Measurements from ENCODE around the gene FMN1.

The FMN1 gene

GRCh38 chr15:32898414-32898813 lies 296.1 kb downstream of the FMN1 start:
- Mint-ChIP-seq H3K4me3 (no peak overlapping the region), H3K36me3 (ENCODE audit: low read depth) (peaks cover 29% of the 10 kb centered on the region), H3K27ac (no peak overlapping the region), H3K4me1 (peaks cover 46% of the 10 kb centered on the region), H3K27me3 (ENCODE audit: low read depth, poor library complexity) (no peaks in the 10 kb centered on the region), H3K9me3 (peaks cover 4% of the 10 kb centered on the region)
- DNase-seq: no peak
- TF ChIP-seq CTCF (IDR thresholded peaks at IDR 0.05): no peak

GRCh38 chr15:32893421-32893820 lies 301.1 kb downstream of the FMN1 start:
- Mint-ChIP-seq H3K27me3 (ENCODE audit: low read depth, poor library complexity) (no peaks in the 10 kb centered on the region), H3K9me3 (peaks cover 43% of the 10 kb centered on the region)

GRCh38 chr15:32889214-32889613 lies 305.3 kb downstream of the FMN1 start:
- H3K36me3 Mint-ChIP-seq (ENCODE audit: low read depth): peaks cover 59% of the 10 kb centered on the region
- TF ChIP-seq CTCF (IDR thresholded peaks at IDR 0.05): no peak
- H3K27ac Mint-ChIP-seq: no peak overlapping the region
- H3K27me3 Mint-ChIP-seq (ENCODE audit: low read depth, poor library complexity): peaks cover 4% of the 10 kb centered on the region
- DNase-seq: no peak
- peaks cover 65% of the 10 kb centered on the region for H3K4me1 Mint-ChIP-seq
- no peak overlapping the region for H3K4me3 Mint-ChIP-seq
- H3K9me3 Mint-ChIP-seq: peaks cover 45% of the 10 kb centered on the region

More at GRCh38 chr15:32893421-32893820, 301.1 kb downstream of the FMN1 start:
- no peak for TF ChIP-seq CTCF (IDR thresholded peaks at IDR 0.05)
- DNase-seq: no peak
- no peak overlapping the region for H3K4me3 Mint-ChIP-seq
- H3K36me3 Mint-ChIP-seq (ENCODE audit: low read depth): peaks cover 67% of the 10 kb centered on the region
- H3K27ac Mint-ChIP-seq: no peak overlapping the region
- peaks cover 44% of the 10 kb centered on the region for H3K4me1 Mint-ChIP-seq

- Mint-ChIP-seq H3K27me3 (ENCODE audit: low read depth, poor library complexity) (peaks cover 4% of the 10 kb centered on the region), H3K9me3 (peaks cover 42% of the 10 kb centered on the region), H3K4me1 (peaks cover 61% of the 10 kb centered on the region), H3K36me3 (ENCODE audit: low read depth) (peaks cover 53% of the 10 kb centered on the region), H3K27ac (no peak overlapping the region), H3K4me3 (no peak overlapping the region)
- no peak for TF ChIP-seq CTCF (IDR thresholded peaks at IDR 0.05)
- DNase-seq: no peak
Measured at GRCh38 chr15:32888221-32888761, 306.2 kb downstream of the FMN1 start.

GRCh38 chr15:32887090-32887489 lies 307.4 kb downstream of the FMN1 start:
- no peak for TF ChIP-seq CTCF (IDR thresholded peaks at IDR 0.05)
- H3K27ac Mint-ChIP-seq: peak overlapping the region; percentile 96
- H3K4me1 Mint-ChIP-seq: peaks cover 68% of the 10 kb centered on the region
- H3K36me3 Mint-ChIP-seq (ENCODE audit: low read depth): peaks cover 45% of the 10 kb centered on the region
- peak overlapping the region; percentile 21 for H3K4me3 Mint-ChIP-seq
- no peak for DNase-seq
- H3K9me3 Mint-ChIP-seq: peaks cover 30% of the 10 kb centered on the region
- peaks cover 4% of the 10 kb centered on the region for H3K27me3 Mint-ChIP-seq (ENCODE audit: low read depth, poor library complexity)

GRCh38 chr15:32886459-32886858 lies 308.1 kb downstream of the FMN1 start:
- peaks cover 24% of the 10 kb centered on the region for H3K9me3 Mint-ChIP-seq
- H3K36me3 Mint-ChIP-seq (ENCODE audit: low read depth): peaks cover 38% of the 10 kb centered on the region

More at GRCh38 chr15:32886459-32886858, 308.1 kb downstream of the FMN1 start:
- Mint-ChIP-seq H3K4me3 (peak overlapping the region; percentile 66), H3K27me3 (ENCODE audit: low read depth, poor library complexity) (peaks cover 4% of the 10 kb centered on the region), H3K27ac (peak overlapping the region; percentile 96), H3K4me1 (peaks cover 75% of the 10 kb centered on the region)
- DNase-seq: peak; percentile 33
- no peak for TF ChIP-seq CTCF (IDR thresholded peaks at IDR 0.05)

Data from nephron progenitor cell (in vitro differentiated cells).